Stimulated activated CD4-positive, alpha-beta T cell treated with anti-CD3 and anti-CD28 coated beads, TNF-alpha, amount 100 ng/mL, for 1 hour (primary cell): ENCODE data around the gene CPLANE2.
"Not testable (repeated sequence)": the region's sequence is repeated elsewhere in the genome, so short reads cannot be mapped to it uniquely, and the experiment has no call there.

Experiments used
- DNase-seq, 3 donors: peaks; one replicate each; pipeline ENCODE4 v3.0.0-alpha.2; 2020; ENCODE audit warnings: low read depth in 3 of 3, low spot score in 1 of 3

The CPLANE2 gene

GRCh38 chr1:16210581-16210980, 26.4 kb downstream of the CPLANE2 start:
- no peak for DNase-seq

DNA sequence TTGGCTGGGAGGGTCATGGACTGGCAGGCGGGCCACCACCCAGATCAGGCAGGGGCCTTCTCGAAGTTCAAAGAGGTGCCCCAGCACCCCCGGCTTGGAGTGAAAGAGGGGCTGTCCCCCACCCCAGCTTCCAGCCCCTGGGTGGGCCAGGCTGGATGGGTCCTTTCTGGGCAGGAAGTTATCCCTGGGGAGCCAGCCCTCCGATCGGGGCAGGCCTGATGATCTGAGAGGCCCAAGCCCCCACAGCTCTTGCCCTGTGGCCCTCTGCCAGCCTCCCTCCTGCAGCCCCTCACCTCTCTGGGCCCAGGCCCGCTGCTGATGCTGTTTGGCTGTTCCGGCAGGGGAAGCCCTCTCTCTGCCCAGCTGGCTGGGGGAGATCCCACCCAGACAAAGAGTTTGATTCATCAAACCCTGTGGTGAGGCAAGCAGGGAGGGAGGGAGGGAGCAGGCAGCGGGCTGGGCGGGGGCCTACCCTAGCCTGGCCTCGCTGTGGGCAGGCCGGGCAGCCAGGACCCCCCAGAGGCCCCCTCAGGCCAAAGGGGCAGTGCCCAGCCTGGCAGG, 27.1 kb downstream of the CPLANE2 start:
- no peak for DNase-seq

- DNase-seq: no peak
Measured at GRCh38 chr1:16209132-16209846, 27.7 kb downstream of the CPLANE2 start.

DNA sequence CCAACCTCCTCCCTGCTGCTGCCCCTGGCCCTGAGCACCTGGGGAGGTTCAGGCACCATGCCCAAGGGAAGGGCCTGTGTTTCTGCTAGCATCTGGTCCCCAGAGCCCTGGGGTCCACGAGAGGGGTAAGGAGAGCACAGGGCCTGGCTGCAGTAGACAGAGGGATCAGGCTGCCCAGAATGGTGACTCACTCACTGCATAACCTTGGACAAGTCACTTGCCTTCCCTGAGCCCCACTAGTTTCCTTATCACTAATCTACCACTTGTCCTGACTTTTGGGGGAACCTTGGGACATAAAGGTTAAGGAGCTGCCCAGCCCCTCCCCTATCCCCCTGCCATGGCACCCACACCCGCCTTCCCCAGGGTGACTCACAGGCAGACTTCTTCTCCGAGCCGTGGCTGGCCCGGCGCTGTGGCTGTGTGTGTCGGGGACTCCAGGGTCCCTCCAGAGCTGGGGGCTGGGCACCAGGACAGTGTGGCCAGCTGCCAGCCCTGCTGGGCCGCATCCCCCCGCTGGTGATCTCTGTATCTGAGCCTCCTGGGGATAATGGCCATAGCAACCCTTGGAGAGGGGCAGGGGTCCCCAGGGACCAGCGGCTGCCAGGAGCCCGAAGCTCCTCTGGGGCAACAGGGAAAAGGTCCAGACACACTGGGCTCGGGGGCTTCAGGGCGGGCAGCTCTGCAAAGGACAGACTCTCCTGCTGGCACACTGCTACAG, 28.6 kb downstream of the CPLANE2 start:
- no peak for DNase-seq

GRCh38 chr1:16207318-16208269, 29.4 kb downstream of the CPLANE2 start:
- DNase-seq: no peak

GRCh38 chr1:16206547-16207317, 30.3 kb downstream of the CPLANE2 start:
- peak; percentile 82 to 85 (median 83) for DNase-seq

DNA sequence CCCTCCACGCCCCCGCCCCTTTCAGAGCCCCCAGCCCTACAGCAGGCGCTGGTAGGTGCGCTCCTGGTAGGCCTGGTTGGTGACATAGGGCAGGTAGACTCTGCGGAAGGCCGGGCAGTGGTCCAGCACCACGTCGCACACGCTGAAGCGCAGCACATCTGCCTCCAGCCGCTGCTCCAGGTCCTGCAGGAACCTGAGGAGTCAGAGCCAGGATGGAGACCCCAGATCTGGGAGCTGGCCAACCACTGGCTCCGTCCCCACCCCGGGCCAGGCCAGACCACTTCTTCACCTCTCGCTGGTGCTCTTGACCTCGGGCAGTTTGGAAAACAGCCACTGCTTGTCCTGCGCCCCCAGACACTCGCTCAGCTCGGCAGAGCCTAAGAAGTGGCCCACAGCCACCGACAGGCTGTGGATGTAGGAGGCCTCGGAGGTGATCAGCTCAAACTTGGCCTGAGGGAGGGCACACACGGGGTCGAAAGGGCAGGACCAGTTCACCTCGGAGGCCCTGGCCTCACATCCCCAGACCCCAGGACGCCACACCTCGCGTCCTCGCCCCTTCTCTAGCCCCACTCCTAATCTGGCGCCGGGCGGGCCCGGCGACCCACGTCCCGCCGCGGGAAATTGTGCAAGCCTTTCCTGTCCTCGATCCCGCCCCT, 31.0 kb downstream of the CPLANE2 start:
- no peak for DNase-seq

DNA sequence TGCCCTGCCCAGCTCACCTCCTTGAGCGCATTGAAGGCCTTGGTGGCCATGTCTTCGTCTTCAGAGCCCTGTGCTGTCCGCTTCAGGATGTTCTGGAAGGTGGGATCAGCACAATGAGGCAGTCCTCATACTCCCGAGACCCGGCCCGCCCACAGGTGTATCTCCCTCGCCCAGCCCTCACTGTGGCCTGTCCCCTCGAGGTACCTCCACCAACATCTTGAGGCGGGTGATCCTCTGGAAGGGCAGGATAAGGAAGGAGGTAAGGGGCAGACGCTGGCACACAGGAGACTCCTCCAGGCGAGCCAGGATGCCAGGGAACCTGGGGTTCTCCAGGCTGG, 31.7 kb downstream of the CPLANE2 start:
- no peak for DNase-seq

GRCh38 chr1:16204634-16205333, 32.2 kb downstream of the CPLANE2 start:
- no peak for DNase-seq

- DNase-seq: no peak
Measured at GRCh38 chr1:16204216-16204615, 32.8 kb downstream of the CPLANE2 start.

DNA sequence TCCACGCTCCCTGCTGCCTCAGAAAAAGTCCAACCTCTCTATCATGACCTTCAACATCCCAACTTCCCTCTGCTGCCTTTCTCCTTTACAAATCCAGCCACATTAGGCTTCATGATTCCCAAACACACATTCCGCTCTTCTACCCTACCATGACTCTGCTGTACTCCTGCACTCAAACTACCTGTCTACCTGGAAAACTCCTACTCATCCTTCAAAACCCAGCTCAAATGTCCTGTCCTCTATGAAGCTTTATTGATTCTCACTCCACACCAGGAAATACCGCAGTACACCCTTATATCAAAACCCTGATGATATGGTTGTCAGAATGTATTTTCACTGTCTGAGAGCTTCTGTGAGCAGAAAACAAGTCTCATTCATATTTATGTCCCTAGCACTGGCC, 33.4 kb downstream of the CPLANE2 start:
- no peak for DNase-seq

DNA sequence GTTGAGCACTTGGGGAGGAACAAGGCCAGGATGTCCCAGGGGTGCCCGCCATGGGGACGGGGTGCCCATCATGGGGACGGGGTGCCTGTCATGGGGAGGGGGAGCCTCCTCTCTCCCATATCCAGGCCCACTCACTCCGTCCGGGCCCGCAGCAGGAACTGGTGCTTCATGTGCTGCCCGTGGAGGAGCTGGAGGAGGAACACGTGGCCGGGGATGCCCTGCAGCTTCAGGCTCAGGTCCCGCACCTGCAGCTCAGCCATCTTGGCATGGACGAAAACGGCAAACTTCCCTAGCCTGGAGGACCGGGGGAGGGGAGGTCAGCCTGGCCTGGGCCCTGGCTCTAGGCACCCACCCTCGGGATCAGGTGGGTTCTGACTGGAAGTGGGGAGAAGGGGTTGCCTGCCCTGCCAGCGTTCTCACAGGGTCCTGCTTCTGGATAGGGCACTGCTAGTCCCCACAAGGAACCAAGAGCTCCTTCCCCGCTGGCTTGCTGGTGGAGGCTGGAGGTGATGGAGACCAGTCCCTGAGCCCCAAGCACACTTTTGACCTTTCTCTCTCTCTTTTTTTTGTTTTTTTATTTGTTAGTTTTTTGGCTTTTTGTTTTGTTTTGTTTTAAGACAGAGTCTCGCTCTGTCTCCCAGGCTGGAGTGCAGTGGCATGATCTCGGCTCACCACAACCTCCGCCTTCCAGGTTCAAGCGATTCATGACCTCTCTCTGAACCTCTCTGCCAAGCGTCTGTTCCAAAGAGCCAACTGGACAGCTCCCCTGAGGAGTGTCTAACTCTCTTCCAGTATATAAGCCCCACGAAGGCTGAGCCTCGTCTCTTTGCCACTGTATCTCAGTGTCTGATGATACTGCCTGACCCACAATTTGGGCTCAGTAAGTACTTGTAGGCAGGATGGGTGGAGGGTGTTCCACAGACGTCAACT, 34.4 kb downstream of the CPLANE2 start:
- DNase-seq: no peak

DNA sequence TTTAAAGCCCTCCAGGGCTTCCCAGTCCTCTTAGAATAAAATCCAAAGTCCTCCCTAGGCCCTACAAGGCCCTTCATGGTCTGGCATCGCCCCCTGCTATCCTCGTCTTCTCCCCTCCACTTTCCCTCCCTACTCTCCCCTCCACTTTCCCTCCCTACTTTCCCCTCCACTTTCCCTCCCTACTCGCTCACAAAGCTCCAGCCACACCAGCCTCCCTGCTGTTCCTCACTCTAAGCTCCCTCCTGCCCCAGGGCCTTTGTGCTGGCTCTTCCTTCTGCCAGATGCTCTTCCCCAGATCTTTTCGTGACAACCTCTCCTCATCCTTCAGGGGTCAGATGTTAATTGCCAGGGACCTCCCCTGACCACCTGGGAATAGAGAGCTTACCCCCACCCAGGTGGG, 37.3 kb downstream of the CPLANE2 start:
- no peak for DNase-seq

DNA sequence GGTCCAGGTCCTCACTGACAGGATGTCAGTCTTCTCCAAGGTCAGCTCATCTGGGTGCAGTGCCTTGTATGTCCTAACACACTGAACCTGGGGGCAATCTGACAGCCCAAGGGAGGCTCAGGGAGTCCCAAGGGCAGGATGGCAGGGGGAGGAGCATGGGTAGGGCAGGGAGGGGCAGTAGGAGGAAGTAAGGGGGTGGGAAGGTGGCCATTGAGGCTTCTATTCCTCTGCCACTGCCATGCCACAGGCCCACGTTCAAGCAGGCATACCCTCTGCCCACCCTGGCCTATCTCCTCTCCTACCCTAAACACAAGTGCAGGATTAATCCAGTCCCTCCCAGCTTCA, 37.9 kb downstream of the CPLANE2 start:
- DNase-seq: no peak

DNA sequence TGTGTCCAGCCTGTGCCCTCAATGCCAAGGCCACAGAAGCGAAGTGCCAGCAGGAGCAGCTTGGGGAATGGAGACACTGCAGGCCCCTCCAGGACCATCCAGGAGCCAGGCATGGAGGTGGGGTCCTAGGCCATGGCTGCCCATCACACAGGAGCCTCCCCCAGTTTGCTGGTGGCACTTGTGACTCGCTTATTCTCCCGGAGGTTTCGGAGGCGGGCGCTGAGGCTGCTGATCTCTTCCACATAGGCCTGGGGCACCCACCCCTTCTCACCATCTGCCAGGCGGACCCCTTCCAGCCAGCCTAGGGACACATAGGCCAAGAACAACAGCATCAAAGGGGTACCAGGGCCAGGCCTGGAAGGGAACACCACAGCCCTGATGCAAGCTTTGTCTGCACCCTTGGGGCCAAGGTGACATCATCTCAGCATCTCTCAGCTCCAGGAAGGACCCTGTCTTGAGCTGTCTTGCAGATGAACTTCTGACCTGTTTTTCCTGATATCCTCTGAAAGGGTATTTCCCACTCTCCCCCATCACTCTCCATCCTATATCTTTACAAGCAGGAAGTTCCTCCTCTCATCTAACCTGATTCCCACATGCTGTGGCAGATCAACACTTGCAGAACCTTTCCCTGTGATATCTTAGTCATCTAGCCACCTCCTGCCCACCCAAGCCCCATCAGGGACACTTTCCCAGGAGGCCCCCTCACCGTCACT, 38.4 kb downstream of the CPLANE2 start:
- no peak for DNase-seq

GRCh38 chr1:16196874-16197273, 40.1 kb downstream of the CPLANE2 start:
- DNase-seq: no peak

DNA sequence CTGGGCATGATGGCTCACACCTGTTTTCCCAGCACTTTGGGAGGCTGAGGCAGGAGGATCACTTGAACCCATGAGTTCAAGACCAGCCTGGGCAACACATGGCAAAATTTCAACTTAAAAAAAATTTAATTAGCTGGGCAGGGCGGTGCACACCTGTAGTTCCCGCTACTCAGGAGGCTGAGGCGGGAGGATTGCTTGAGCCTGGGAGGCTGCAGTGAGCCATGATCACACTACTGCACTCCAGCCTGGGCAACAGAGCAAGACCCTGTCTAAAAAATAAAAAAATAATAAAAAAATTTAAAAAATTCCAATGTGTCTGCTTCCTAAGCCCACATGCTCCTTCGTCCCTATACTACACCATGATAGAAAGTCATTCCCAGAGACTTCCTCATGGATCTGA, 40.8 kb downstream of the CPLANE2 start:
- not testable (repeated sequence) for DNase-seq

DNA sequence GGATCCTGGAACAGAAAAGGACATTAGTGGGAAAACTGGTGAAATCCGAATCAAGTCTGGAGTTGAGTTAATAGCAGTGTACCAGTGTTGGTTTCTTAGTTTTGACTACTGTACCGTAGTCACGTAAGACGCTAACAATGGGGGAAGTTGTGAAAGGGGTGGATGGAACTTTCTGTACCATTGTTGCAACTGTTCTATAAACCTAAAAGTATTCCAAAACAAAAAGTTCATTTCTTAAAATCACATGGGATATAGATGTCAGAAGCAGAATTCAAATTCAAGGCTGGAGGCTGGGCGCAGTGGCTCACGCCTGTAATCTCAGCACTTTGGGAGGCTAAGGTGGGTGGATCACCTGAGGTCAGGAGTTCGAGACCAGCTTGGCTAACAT, 41.5 kb downstream of the CPLANE2 start:
- no peak for DNase-seq
